OCI-LY3 (cell line): ENCODE results near the gene PPP2R5C.

Experiments used
- CTCF ChIP-seq: fragments of 200-600, 300-600 bp; sonication (generic); IDR thresholded peaks from 2 replicates; pipeline ENCODE4 v1.5.1; 2014; ENCODE audit warnings: antibody characterized with exemption, low read length, low read depth
- EZH2phosphoT487 ChIP-seq: fragments of 200-600 bp; shearing (Covaris generic); IDR thresholded peaks from 2 replicates; pipeline ENCODE4 v1.6.1; 2018; ENCODE audit warnings: antibody characterized with exemption, mixed run types, low read depth

DNA sequence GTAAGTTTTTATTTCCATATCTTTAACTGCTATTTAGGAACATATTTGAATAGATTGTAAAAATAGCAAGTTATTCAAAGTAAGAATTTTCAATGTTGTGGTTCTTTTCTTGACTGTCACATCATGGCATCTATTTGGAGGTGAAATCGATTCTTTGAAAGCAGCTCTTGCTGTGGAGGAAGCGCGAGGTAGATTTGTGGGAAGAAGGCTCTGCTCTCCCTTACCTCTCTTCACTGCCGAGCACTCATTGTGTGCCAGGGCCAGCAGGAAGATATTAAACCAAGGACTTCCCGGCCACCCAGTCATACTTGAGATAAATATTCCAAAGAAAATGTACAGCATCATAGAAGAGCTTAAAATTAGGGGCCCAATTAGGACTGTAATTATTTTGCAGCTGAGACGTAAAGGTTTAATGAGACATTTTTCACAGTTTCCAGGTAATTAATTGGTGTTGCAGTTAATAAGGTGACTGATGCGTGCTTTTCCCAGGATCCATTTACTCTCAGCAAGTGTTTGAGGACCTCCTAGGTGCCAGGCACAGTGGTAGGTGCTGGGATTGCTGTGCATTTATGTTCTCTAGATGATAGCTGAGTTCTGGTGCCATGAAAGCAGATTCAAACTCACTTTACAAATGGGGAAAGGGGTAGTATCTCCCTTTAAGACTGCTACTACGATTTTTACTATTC is 113.7 kb downstream of the PPP2R5C start:
- TF ChIP-seq CTCF (no peak), EZH2phosphoT487 (no peak)
